ENCODE results near the gene TP53I13. TPM values are rescaled to one million over a fixed set of nuclear protein-coding genes. Genes with fewer than 3 reads are reported as not detected.

TP53I13 gene
- polyA plus RNA-seq, 4 donors = 66.4 to 326 (median 192) TPM

DNA sequence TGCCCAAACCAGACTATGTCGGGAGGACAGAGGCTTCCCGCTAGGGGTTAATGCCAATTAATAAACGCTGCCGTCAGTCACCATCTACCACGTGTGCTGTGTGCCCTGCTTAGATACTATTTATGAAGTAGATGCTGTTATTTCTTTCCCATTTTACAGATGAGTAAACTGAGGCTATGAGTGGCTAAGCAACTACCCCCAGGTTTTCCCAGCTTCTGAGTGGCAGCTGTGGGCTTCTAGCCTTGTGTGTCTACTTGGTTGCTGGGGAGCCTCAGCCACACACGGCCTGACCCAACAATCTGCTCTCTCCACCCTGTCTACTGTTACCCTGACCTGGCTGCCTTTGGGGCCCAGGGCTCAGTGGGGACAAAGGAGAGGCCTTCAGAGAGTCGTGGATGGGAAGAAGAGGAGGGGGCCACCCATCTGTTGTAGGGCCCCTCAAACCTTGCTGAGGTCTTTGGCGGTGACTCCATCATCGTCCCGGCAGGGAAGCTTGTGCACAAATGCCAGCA lies 13.8 kb downstream of the TP53I13 start:
- Histone ChIP-seq H3K9me3 (ENCODE audit: control insufficient read depth in 2 of 2, insufficient read depth in 1 of 2, low read depth in 1 of 2, low read length in 1 of 2) (peaks cover 0 to 4% of the 10 kb centered on the region in 2 donors), H3K4me3 (ENCODE audit: low read depth in 1 of 3, low read length in 3 of 3) (no peak overlapping the region), H3K27me3 (ENCODE audit: control insufficient read depth in 3 of 3, insufficient read depth in 3 of 3, low read length in 3 of 3) (no peaks in the 10 kb centered on the region), H3K4me1 (ENCODE audit: control insufficient read depth in 3 of 3, insufficient read depth in 2 of 3, low read depth in 1 of 3, low read length in 2 of 3) (peaks cover 0 to 4% (median 0%) of the 10 kb centered on the region in 3 donors), H3K36me3 (ENCODE audit: control insufficient read depth in 3 of 3, insufficient read depth in 2 of 3, low read depth in 1 of 3, low read length in 3 of 3) (peaks cover 3 to 83% (median 7%) of the 10 kb centered on the region in 3 donors), H3K27ac (ENCODE audit: low read depth in 1 of 3, low read length in 2 of 3) (no peak overlapping the region)
- DNase-seq = no peak
- no peak for FAIRE-seq
- WGBS, 3 donors = 83 to 87% (median 86%) methylated on average over 10 of the region's 10 CpGs

DNA sequence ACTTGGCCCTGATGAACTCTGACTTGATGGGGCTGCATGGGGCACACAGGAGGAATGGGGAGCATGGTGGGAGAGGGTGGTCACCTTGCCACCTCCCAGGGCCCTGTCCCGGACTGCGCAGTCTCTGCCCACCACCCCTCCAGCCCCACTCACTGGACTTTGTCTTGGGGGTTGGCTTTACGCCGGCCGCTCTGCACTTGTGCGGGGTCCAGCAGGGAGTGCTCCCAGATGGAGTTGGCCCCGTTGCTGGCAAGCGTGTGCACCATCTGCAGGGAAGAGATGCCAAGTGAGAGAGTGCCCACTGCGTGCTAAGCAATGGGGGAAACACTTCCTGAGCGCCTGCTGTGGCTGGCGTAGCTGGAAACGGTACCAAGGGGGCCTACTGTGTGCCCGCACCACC lies 14.3 kb downstream of the TP53I13 start:
- peaks cover 0 to 9% (median 0%) of the 10 kb centered on the region in 3 donors for H3K4me1 ChIP-seq (ENCODE audit: control insufficient read depth in 3 of 3, insufficient read depth in 2 of 3, low read depth in 1 of 3, low read length in 2 of 3)
- FAIRE-seq = no peak
- no peak overlapping the region for H3K27ac ChIP-seq (ENCODE audit: low read depth in 1 of 3, low read length in 2 of 3)
- DNase-seq = no peak
- H3K27me3 ChIP-seq (ENCODE audit: control insufficient read depth in 3 of 3, insufficient read depth in 3 of 3, low read length in 3 of 3) = no peaks in the 10 kb centered on the region
- H3K4me3 ChIP-seq (ENCODE audit: low read depth in 1 of 3, low read length in 3 of 3) = no peak overlapping the region
- peaks cover 0 to 4% of the 10 kb centered on the region in 2 donors for H3K9me3 ChIP-seq (ENCODE audit: control insufficient read depth in 2 of 2, insufficient read depth in 1 of 2, low read depth in 1 of 2, low read length in 1 of 2)
- H3K36me3 ChIP-seq (ENCODE audit: control insufficient read depth in 3 of 3, insufficient read depth in 2 of 3, low read depth in 1 of 3, low read length in 3 of 3) = peaks cover 0 to 80% (median 7%) of the 10 kb centered on the region in 3 donors
- 91 to 94% (median 94%) methylated on average over 13 of the region's 13 CpGs for WGBS, 3 donors

DNA sequence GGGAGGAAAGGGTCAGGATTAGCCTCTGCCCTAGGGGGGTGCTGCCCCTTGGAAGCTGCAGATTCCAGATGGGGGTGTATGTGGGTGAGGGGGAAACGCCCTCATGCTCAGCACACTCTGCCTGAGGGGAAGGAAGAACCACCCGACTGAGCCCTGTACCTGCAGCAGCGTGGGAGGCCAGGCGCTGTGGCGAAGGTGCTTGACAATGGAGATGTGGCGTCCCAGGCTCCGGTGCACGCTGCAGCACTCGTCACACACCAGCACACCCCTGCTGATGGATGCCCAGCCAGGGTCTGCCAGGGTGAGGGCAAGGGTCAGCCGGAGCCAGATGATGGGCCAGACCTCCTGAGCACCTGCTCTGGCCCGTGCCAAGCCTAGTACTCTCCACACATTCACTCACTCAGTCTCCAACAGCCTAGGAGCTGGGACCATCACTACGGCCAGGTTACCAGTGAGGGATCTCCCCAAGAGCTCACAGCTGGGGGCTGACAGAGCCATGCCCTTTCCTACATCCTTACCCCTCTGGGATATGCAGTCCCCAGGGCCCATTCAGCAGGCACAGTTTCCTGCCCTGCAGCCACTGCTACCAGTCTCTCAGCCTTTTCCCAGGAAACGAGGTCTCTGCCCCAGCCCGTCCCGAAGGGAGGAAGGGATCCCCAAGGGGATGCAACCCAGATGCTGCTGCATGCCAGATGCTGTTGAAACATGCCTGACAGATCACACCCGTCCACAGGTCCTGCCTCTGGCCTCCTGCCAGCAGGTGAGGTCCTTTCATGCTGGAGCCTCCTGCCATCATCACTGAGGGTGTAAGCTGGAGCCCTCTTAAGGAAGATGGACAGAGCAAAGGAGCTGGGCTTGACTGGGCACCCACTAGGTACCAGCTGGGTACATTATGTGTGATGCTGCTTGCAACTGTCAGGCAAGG lies 15.1 kb downstream of the TP53I13 start:
- FAIRE-seq = no peak
- H3K4me1 ChIP-seq (ENCODE audit: control insufficient read depth in 3 of 3, insufficient read depth in 2 of 3, low read depth in 1 of 3, low read length in 2 of 3) = peaks cover 0 to 17% (median 2%) of the 10 kb centered on the region in 3 donors

DNA sequence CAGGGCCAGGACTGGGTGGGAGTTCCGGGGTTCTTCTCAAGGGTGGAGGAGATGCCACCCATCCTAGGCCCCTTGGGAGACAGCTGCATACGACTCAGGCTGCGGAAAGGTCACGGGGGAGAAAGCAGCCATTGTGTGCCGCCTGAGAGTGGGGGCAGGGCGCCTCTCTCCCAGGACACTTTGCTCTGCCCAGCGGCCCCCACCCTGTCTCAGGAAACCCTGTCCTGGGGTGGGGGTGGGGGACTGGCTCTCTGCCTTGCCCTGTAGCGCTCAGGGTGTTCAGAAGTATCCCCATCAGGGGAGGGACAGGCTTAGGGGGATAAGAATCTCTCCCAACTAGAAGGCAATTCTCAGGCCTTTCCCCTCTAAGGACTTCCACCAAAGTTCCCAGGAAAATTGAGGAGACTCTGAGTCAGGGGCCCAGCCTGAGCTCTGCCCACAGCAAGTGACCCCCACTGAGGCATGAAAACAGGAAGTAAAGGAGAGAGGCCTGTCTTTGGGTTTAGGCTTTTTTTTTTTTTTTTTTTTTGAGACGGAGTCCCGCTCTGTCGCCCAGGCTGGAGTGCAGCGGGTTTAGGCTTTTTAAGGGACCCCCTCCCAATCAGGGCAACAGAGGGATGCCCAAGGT lies 16.1 kb downstream of the TP53I13 start:
- Histone ChIP-seq H3K9me3 (ENCODE audit: control insufficient read depth in 2 of 2, insufficient read depth in 1 of 2, low read depth in 1 of 2, low read length in 1 of 2) (peaks cover 0 to 4% of the 10 kb centered on the region in 2 donors), H3K27me3 (ENCODE audit: control insufficient read depth in 3 of 3, insufficient read depth in 3 of 3, low read length in 3 of 3) (no peaks in the 10 kb centered on the region), H3K4me1 (ENCODE audit: control insufficient read depth in 3 of 3, insufficient read depth in 2 of 3, low read depth in 1 of 3, low read length in 2 of 3) (peaks cover 0 to 17% (median 2%) of the 10 kb centered on the region in 3 donors), H3K27ac (ENCODE audit: low read depth in 1 of 3, low read length in 2 of 3) (peak overlapping the region in 1 of 3 donors; percentile 83), H3K36me3 (ENCODE audit: control insufficient read depth in 3 of 3, insufficient read depth in 2 of 3, low read depth in 1 of 3, low read length in 3 of 3) (peaks cover 0 to 62% (median 7%) of the 10 kb centered on the region in 3 donors), H3K4me3 (ENCODE audit: low read depth in 1 of 3, low read length in 3 of 3) (no peak overlapping the region)
- FAIRE-seq = no peak
- 77 to 87% (median 86%) methylated on average over 12 of the region's 12 CpGs for WGBS, 3 donors
- no peak for DNase-seq

More for the DNA sequence above, 15.1 kb downstream of the TP53I13 start:
- Histone ChIP-seq H3K27ac (ENCODE audit: low read depth in 1 of 3, low read length in 2 of 3) (no peak overlapping the region), H3K9me3 (ENCODE audit: control insufficient read depth in 2 of 2, insufficient read depth in 1 of 2, low read depth in 1 of 2, low read length in 1 of 2) (peaks cover 0 to 4% of the 10 kb centered on the region in 2 donors), H3K4me3 (ENCODE audit: low read depth in 1 of 3, low read length in 3 of 3) (no peak overlapping the region), H3K27me3 (ENCODE audit: control insufficient read depth in 3 of 3, insufficient read depth in 3 of 3, low read length in 3 of 3) (no peaks in the 10 kb centered on the region), H3K36me3 (ENCODE audit: control insufficient read depth in 3 of 3, insufficient read depth in 2 of 3, low read depth in 1 of 3, low read length in 3 of 3) (peaks cover 0 to 71% (median 7%) of the 10 kb centered on the region in 3 donors)
- no peak for DNase-seq
- WGBS, 3 donors = 86 to 94% (median 88%) methylated on average over 13 to 16 of the region's 16 CpGs

DNA sequence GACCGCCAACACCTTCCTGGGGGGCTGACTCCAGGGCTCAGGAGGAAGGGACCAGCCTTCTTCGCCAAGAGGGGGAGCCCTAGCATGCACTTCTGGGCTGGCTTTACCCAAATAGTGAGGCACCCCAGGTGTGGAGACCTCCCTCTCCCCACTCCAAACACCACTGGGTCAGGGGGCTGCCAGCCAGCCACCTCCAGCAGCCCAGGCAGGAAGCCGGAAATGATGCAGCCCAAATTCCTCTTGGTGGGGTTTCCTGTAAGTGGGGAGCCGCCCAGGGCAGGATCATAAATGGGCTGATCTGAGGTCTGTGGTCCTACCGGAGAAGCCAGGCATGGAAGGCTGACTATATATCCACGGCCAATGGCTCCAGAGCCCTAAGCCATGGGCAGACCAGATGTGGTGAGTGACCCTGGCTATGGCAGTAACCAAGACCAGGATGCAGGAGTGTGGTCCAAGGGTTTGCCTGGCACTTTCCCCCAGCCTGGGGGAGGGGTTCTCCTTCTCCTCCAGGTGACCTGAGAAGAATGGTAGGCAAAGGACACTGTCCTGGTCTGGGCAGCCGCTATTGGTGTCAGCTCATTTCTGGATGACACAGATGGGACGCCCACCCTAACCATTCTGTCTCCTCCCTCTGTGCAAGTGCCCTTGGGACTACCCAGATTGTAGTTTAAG lies 16.7 kb downstream of the TP53I13 start:
- Histone ChIP-seq H3K9me3 (ENCODE audit: control insufficient read depth in 2 of 2, insufficient read depth in 1 of 2, low read depth in 1 of 2, low read length in 1 of 2) (peaks cover 0 to 4% of the 10 kb centered on the region in 2 donors), H3K4me3 (ENCODE audit: low read depth in 1 of 3, low read length in 3 of 3) (no peak overlapping the region), H3K27me3 (ENCODE audit: control insufficient read depth in 3 of 3, insufficient read depth in 3 of 3, low read length in 3 of 3) (no peaks in the 10 kb centered on the region), H3K4me1 (ENCODE audit: control insufficient read depth in 3 of 3, insufficient read depth in 2 of 3, low read depth in 1 of 3, low read length in 2 of 3) (peaks cover 2 to 22% (median 2%) of the 10 kb centered on the region in 3 donors), H3K36me3 (ENCODE audit: control insufficient read depth in 3 of 3, insufficient read depth in 2 of 3, low read depth in 1 of 3, low read length in 3 of 3) (peaks cover 0 to 55% (median 7%) of the 10 kb centered on the region in 3 donors), H3K27ac (ENCODE audit: low read depth in 1 of 3, low read length in 2 of 3) (peak overlapping the region in 1 of 3 donors; percentile 83)
- WGBS, 3 donors = 67 to 85% (median 76%) methylated on average over 8 of the region's 8 CpGs
- FAIRE-seq (no peak), DNase-seq (no peak)

DNA sequence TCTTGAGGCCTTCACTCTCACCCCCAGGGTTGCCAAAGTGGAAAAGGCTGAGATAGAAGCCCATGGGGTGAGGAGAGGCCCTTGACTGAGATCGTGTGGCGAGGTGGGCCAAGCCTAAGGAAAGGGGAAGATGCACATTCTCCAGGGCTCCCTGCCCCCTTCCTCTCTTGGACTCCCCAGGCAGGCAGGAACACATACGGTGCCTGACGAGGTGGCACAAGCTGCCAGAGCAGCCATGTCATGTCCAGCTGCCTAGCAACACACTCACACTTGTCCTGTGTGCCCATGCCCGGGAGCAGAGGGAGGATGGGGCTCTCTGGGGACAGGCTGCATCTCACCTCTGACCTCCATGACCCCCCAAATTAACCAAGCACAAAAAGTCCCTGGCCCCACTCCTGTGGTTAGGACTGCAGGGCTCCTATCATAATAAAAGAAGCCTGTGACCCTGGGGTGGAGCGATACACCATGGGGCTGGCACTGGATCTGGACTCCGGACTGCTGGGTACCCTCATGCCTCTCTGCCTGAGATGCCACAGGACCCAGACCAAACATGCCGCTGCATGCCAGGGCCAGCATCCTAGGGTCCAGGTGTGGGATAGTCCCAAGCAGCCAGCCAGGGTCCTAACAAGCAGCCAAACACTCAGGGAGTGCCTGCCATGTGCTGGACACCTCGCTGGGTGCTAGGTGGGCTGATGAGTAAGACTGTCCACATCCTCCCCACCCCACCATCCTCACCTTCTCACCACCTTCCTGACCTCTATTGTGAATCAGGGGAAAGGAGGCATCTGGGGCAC lies 18.4 kb downstream of the TP53I13 start:
- DNase-seq = no peak

DNA sequence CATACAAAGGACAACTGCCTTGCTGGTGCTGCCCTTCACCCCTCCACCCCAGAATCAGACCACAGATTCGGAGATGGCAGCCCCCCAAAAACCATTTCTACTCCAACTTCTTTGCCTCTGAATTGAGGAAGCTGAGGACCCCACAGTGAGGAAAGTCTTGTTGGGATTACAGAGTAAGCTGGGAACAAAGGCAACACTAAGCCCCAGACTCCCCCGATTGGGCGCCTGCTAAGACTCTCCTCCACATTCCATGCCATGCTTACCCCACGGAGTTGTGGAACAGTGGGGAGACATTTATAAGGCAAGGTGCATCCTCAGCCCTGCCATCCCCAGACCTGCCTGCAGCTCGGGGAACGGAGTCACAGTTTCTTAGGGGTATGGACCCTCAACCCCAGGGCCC lies 19.1 kb downstream of the TP53I13 start:
- H3K4me3 ChIP-seq (ENCODE audit: low read depth in 1 of 3, low read length in 3 of 3) = peak overlapping the region in 1 of 3 donors; percentile 65
- peak overlapping the region in 1 of 3 donors; percentile 77 for H3K27ac ChIP-seq (ENCODE audit: low read depth in 1 of 3, low read length in 2 of 3)
- H3K4me1 ChIP-seq (ENCODE audit: control insufficient read depth in 3 of 3, insufficient read depth in 2 of 3, low read depth in 1 of 3, low read length in 2 of 3) = peaks cover 2 to 46% (median 9%) of the 10 kb centered on the region in 3 donors

More for the DNA sequence above, 18.4 kb downstream of the TP53I13 start:
- H3K4me1 ChIP-seq (ENCODE audit: control insufficient read depth in 3 of 3, insufficient read depth in 2 of 3, low read depth in 1 of 3, low read length in 2 of 3) = peaks cover 2 to 38% (median 9%) of the 10 kb centered on the region in 3 donors
- peaks cover 0 to 41% (median 5%) of the 10 kb centered on the region in 3 donors for H3K36me3 ChIP-seq (ENCODE audit: control insufficient read depth in 3 of 3, insufficient read depth in 2 of 3, low read depth in 1 of 3, low read length in 3 of 3)
- 80 to 81% (median 81%) methylated on average over 9 of the region's 9 CpGs for WGBS, 3 donors
- FAIRE-seq = no peak
- H3K27ac ChIP-seq (ENCODE audit: low read depth in 1 of 3, low read length in 2 of 3) = peak overlapping the region in 1 of 3 donors; percentile 7
- H3K27me3 ChIP-seq (ENCODE audit: control insufficient read depth in 3 of 3, insufficient read depth in 3 of 3, low read length in 3 of 3) = no peaks in the 10 kb centered on the region
- H3K9me3 ChIP-seq (ENCODE audit: control insufficient read depth in 2 of 2, insufficient read depth in 1 of 2, low read depth in 1 of 2, low read length in 1 of 2) = peaks cover 0 to 4% of the 10 kb centered on the region in 2 donors
- H3K4me3 ChIP-seq (ENCODE audit: low read depth in 1 of 3, low read length in 3 of 3) = no peak overlapping the region

More for the DNA sequence above, 19.1 kb downstream of the TP53I13 start:
- no peaks in the 10 kb centered on the region for H3K27me3 ChIP-seq (ENCODE audit: control insufficient read depth in 3 of 3, insufficient read depth in 3 of 3, low read length in 3 of 3)
- peaks cover 0 to 34% (median 0%) of the 10 kb centered on the region in 3 donors for H3K36me3 ChIP-seq (ENCODE audit: control insufficient read depth in 3 of 3, insufficient read depth in 2 of 3, low read depth in 1 of 3, low read length in 3 of 3)
- peaks cover 0 to 4% of the 10 kb centered on the region in 2 donors for H3K9me3 ChIP-seq (ENCODE audit: control insufficient read depth in 2 of 2, insufficient read depth in 1 of 2, low read depth in 1 of 2, low read length in 1 of 2)
- FAIRE-seq (no peak), DNase-seq (no peak)
- WGBS, 3 donors = 84 to 90% (median 85%) methylated on average over 6 of the region's 6 CpGs

Data from small intestine (tissue), 7 donors.